ENCODE measurements around the gene GIGYF2. TPM values are rescaled to one million over a fixed set of nuclear protein-coding genes. Genes with fewer than 3 reads are reported as not detected.
A peak's percentile ranks its signal among the peaks of the same experiment; 100 is the strongest.
"Not testable (repeated sequence)": the region's sequence is repeated elsewhere in the genome, so short reads cannot be mapped to it uniquely, and the experiment has no call there.

The GIGYF2 gene
- total and polyA plus RNA-seq, 11 donors = 25.3 to 78.1 (median 56.5) TPM

- intact Hi-C loops (cut with DNase I) = no loop called here
- Histone ChIP-seq H3K27me3 (no peaks in the 10 kb centered on the region), H3K4me1 (no peaks in the 10 kb centered on the region), H3K36me3 (peaks cover 0 to 40% (median 4%) of the 10 kb centered on the region in 9 donors), H3K4me3 (no peak overlapping the region), H3K27ac (no peak overlapping the region), H3K9me3 (no peaks in the 10 kb centered on the region)
- TF ChIP-seq CTCF (IDR thresholded peaks at IDR 0.05) = no peak
- no peak for TF ChIP-seq POLR2A (IDR thresholded peaks at IDR 0.05)
- 79 to 84% (median 82%) methylated on average over 10 of the region's 10 CpGs for WGBS, 4 donors
- DNase-seq (no peak), ATAC-seq (no peak)
Measured at GRCh38 chr2:232681527-232681926, 15.6 kb upstream of the GIGYF2 start.

- H3K27me3 ChIP-seq = no peaks in the 10 kb centered on the region
- intact Hi-C loops (cut with DNase I) = no loop called here
- no peak for DNase-seq
- ATAC-seq = no peak
- WGBS, 4 donors = 32 to 49% (median 46%) methylated on average over 1 of the region's 1 CpG
- H3K9me3 ChIP-seq = no peaks in the 10 kb centered on the region
- peaks cover 0 to 25% (median 3%) of the 10 kb centered on the region in 9 donors for H3K36me3 ChIP-seq
- H3K4me1 ChIP-seq = no peaks in the 10 kb centered on the region
- TF ChIP-seq CTCF (IDR thresholded peaks at IDR 0.05) (no peak), POLR2A (IDR thresholded peaks at IDR 0.05) (no peak)
- no peak overlapping the region for H3K4me3 ChIP-seq
- no peak overlapping the region for H3K27ac ChIP-seq
Measured at GRCh38 chr2:232683368-232683767, 13.8 kb upstream of the GIGYF2 start.

GRCh38 chr2:232685391-232685790, 11.7 kb upstream of the GIGYF2 start:
- WGBS, 4 donors = 85 to 95% (median 94%) methylated on average over 6 of the region's 6 CpGs
- H3K4me1 ChIP-seq; H3K4me3 ChIP-seq; intact Hi-C loops (cut with DNase I); H3K27ac ChIP-seq; H3K9me3 ChIP-seq; DNase-seq; ATAC-seq; H3K27me3 ChIP-seq: not testable (repeated sequence)
- H3K36me3 ChIP-seq = peaks cover 0 to 16% (median 3%) of the 10 kb centered on the region in 9 donors

GRCh38 chr2:232687382-232688160, 9.6 kb upstream of the GIGYF2 start:
- Histone ChIP-seq H3K27me3 (no peaks in the 10 kb centered on the region), H3K36me3 (peaks cover 0 to 5% (median 0%) of the 10 kb centered on the region in 9 donors), H3K4me1 (peaks cover 0 to 9% (median 0%) of the 10 kb centered on the region in 12 donors), H3K4me3 (no peak overlapping the region), H3K27ac (no peak overlapping the region), H3K9me3 (peaks cover 0 to 5% (median 0%) of the 10 kb centered on the region in 12 donors)
- intact Hi-C loops (cut with DNase I) = no loop called here
- DNase-seq = no peak
- TF ChIP-seq CTCF (IDR thresholded peaks at IDR 0.05) (no peak), POLR2A (IDR thresholded peaks at IDR 0.05) (no peak)
- WGBS, 4 donors = 83 to 85% (median 85%) methylated on average over 10 to 11 of the region's 11 CpGs
- ATAC-seq = peak in 1 of 4 donors; percentile 12

Data from heart left ventricle (tissue), 16 donors.